ENCODE results near the gene GNRHR.
"Not testable (repeated sequence)": the region's sequence is repeated elsewhere in the genome, so short reads cannot be mapped to it uniquely, and the experiment has no call there.

The GNRHR gene

DNA sequence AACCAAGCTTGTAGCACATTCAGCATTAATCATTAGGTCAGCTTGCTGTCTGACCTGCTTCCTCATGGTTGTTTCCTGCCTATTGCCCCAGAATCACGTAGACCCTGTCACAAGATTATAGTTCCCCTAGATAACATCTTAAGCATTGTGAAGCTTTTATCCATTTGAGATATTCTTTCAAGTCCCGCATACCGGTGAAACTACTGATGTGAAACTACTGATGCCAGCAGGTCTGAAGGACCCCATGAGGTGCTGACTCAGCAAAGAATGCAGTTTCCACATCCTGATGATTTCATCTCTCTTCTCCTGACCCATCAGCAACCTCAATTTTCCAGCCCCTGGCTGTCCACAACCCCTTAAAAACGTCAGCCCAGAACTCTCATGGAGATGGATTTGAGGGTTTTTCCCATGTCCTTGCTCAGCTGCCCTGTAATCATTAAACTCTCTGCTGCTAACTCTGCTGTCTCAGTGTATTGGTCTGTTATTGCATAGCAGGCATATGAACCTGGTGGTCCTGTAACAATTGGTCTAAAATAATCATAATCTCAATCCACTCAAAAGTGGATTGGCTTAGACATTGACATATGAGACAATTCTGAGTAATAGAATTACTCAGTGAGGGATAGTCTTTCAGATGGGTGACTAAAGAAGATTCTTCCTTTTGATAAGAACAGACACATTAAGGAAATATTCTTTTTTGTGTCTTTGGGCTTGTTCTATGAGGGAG lies 26.9 kb downstream of the GNRHR start:
- no peak for DNase-seq (ENCODE audit: low read depth)

GRCh38 chr4:67725981-67726380 lies 28.2 kb downstream of the GNRHR start:
- DNase-seq (ENCODE audit: low read depth) = no peak

- DNase-seq (ENCODE audit: low read depth) = no peak
Observed at GRCh38 chr4:67725132-67725531, 29.1 kb downstream of the GNRHR start.

- no peak for DNase-seq (ENCODE audit: low read depth)
Observed at GRCh38 chr4:67723949-67724348, 30.2 kb downstream of the GNRHR start.

- DNase-seq (ENCODE audit: low read depth) = no peak
Observed at GRCh38 chr4:67723341-67723740, 30.8 kb downstream of the GNRHR start.

DNA sequence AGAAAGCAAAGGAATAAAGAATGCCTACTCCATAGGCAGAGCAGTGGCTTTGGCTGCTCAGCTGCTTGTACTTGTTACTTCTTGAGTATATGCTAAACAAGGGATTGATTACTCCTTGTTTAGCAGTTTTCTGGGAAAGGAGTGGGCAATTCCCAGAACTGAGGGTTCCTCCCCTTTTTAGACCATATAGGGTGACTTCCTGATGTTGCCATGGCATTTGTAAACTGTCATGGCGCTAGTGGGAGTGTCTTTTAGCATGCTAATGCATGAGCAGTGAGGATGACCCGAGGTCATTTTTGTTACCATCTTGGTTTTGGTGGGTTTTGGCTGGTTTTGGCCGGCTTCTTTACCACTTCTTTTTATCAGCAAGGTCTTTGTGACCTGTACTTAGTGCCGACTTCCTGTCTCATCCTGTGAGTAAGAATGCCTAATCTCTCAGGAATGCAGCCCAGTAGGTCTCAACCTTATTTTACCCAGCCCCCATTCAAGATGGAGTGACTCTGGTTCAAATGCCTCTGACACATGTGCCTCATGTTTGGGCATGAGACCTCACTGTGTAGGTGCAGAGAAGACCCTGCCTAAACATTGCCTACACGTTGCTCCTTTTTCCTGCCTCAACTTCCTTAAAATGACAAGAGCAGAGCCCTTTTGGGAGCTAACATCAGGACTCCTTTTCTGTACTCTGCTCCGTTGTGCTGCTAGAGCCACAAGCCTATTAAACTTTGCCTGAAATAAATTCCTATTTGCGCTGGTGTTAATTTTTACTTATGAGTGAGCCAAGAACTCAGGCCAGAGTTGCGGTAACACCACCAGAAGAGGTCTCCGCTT lies 32.2 kb downstream of the GNRHR start:
- DNase-seq (ENCODE audit: low read depth) = no peak

DNA sequence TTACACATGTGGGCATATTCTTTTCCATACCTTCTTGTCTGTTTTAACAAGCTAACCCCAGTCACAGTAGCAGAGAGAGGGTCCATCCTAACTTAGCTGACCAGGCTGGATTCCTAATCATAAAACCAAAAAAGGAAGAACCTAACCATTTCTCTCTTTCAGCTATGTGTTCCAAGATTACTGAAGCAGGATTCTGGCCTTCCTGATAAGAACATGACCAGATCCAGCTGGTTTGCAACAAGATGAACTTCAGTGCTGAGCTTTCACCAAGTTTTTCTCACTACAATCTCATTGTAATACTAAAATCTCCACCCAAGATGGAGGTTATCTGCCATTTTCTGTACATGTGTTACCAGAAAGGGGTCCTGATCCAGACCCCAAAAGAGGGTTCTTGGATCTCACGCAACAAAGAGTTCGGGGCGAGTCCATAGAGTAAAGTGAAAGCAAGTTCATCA lies 32.8 kb downstream of the GNRHR start:
- no peak for DNase-seq (ENCODE audit: low read depth)

GRCh38 chr4:67719953-67720617 lies 34.1 kb downstream of the GNRHR start:
- no peak for DNase-seq (ENCODE audit: low read depth)

- DNase-seq (ENCODE audit: low read depth) = no peak
Observed at GRCh38 chr4:67718848-67719247, 35.3 kb downstream of the GNRHR start.

- DNase-seq (ENCODE audit: low read depth) = no peak
Observed at GRCh38 chr4:67717586-67717985, 36.6 kb downstream of the GNRHR start.

DNA sequence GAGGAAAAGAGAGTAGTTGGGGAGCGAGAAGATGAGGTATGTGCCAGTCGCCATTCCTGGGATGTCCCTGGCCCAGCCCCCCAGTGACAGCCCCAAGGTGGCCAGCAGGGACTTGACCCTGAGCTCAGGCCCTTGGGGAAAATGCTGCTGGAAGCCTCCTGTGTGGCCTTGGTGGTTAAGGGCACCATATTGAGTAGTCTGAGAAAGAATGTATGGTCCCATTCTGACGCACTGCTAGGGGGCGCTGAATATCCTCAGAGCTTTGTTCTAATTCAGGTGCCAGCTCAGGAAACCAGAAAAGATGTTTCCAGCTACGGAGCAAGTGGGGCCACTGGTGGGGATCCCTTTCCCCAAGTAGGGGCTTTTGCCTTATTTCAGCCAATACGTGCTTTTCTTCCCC lies 39.2 kb downstream of the GNRHR start:
- DNase-seq (ENCODE audit: low read depth) = no peak

- no peak for DNase-seq (ENCODE audit: low read depth)
Observed at GRCh38 chr4:67714248-67714583, 40.0 kb downstream of the GNRHR start.

GRCh38 chr4:67713529-67714247 lies 40.5 kb downstream of the GNRHR start:
- DNase-seq (ENCODE audit: low read depth) = no peak

DNA sequence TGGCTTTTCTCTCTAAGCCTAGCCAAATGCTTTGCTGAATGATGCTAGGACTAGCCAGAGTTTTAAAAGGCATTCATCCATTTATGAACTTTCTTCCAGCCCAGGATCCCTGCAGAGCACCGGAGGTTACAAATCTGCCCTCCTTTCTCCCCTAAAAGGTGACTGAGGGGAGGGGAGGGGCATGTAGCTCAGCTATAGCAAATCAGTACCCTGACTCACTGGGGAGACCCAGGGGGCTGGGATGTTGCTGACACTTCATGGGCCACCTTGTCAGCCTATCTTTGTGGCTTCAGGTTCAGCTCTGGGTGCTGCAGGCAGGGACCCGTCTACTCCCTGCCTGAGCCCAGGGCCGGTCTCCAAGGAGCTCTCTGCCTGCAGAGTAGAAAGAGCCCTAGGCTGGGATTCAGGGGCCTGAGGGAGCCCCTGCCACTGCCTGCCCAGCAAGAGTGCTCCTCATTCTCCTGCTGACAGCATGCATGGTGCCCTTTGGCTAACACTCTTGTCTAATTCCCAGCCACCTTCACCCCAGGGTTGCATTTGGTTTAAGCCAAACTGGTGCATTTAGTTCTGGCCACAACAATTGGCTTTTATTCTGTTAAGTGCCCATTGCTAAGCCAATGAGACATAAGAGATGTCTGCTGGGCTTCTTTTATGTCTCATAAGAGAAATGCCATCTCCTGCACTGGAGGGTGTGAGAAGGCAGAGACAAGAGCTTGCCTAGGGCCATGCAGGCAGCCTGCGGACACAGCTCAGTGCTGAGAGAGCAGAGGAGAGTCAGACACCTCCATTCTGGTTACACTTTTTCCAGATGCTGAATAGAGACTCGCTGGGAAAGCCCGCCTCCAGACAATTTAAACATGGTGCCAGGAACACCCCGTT lies 41.3 kb downstream of the GNRHR start:
- no peak for DNase-seq (ENCODE audit: low read depth)

GRCh38 chr4:67712000-67712625 lies 42.1 kb downstream of the GNRHR start:
- no peak for DNase-seq (ENCODE audit: low read depth)

DNA sequence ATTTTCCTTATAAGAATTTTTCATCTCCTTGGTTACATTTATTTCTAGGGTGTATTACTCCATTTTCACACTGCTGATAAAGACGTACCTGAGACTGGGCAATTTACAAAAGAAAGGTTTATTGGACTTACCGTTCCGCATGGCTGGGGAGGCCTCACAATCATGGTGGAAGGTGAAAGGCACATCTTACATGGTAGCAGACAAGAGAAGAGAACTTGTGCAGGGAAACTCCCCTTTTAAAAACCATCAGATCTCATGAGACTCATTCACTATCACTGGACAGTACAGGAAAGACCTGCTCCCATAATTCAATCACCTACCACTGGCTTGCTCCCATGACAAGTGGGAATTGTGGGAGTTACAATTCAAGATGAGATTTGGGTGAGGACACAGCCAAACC lies 47.5 kb downstream of the GNRHR start:
- DNase-seq (ENCODE audit: low read depth) = not testable (repeated sequence)

- no peak for DNase-seq (ENCODE audit: low read depth)
Observed at GRCh38 chr4:67704843-67705242, 49.3 kb downstream of the GNRHR start.

GRCh38 chr4:67702166-67702565 lies 52.0 kb downstream of the GNRHR start:
- DNase-seq (ENCODE audit: low read depth) = no peak

DNA sequence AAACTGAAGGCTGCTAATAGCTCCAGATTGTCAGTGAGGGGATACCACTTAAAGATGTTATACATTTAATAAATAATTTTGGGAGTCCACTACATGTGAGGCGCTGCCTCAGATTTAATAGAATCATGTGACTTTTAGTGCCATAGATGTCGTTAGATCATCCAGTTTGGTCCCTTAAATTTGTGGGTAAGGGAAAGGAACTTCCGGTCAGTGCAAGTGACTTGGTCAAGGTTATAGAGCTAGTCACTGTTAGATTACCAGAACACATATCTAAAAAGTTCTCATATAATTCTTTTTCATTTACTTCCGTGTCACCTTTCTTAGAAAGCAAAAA lies 52.7 kb downstream of the GNRHR start:
- DNase-seq (ENCODE audit: low read depth) = no peak

DNA sequence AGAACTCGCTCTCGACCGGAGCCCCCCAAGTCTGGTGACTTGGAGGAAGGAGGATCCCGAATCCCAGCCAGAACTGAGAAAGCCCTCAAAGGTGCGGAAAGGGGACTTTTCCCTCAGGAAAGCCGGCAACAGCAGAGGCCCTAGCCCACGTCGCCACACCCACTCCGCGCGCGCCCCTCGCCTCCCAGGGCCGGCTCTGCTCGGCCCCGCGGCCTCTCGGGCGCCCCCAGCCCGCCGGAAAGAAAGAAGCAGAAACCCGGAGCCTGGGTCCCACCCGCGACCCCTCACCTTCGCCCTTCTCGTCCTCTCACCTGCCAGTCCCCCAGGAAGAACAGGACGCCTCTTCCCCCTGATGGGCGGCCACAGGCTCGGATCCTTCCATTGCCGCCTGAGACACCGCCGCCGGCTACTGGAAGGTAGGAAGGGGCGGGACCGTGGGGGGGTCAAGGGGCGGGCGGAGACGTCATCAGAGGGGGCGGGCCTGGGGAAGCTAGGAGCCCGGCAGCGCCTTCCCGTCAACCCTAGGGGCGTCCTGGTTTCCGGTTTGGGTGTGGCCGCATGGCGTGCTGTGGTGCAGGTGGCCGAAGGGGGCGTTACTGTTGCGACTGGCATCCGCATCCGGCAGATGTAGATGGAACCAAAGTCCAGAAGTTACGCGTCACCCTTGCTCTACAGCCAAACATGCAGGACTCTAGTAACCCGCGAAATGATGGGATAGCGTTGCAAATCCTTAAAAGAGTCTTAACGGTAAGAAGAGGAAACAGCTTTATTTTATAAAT lies 53.3 kb downstream of the GNRHR start, which contains the start of gene UBA6:
TSS of gene UBA6 (minus strand) at position 418 of the 779 bp plus-strand sequence. CDS start at position 382, 36 bp downstream.
- peak; percentile 93 for DNase-seq (ENCODE audit: low read depth)
